GM12878 (cell line): ENCODE measurements around the gene STPG1. TPM values are rescaled to one million over a fixed set of nuclear protein-coding genes. Genes with fewer than 3 reads are reported as not detected.

ENCODE experiments used
- ASH2L ChIP-seq: fragments of 300-600, 200-600 bp; sonication (generic); IDR thresholded peaks from 2 replicates; pipeline ENCODE4 v1.6.1; 2017; ENCODE audit warnings: low read depth, mild to moderate bottlenecking, borderline replicate concordance
- DPF2 ChIP-seq: fragments of 450-650 bp; IDR thresholded peaks from 2 replicates; pipeline ENCODE4 v1.6.1; 2017; ENCODE audit warnings: mild to moderate bottlenecking
- NFIC ChIP-seq: IDR thresholded peaks from 2 replicates; pipeline ENCODE4 v1.6.1; 2012; ENCODE audit warnings: low read depth, mild to moderate bottlenecking, inconsistent platforms, low read length, moderate library complexity
- SP1 ChIP-seq: IDR thresholded peaks from one replicate; pipeline ENCODE4 v1.6.1; 2011; ENCODE audit warnings: low read depth, low read length
- SUZ12 ChIP-seq: fragments of 200-600 bp; sonication (generic); IDR thresholded peaks from one replicate; pipeline ENCODE4 v1.6.1; 2018; ENCODE audit warnings: antibody characterized with exemption, mild to moderate bottlenecking; ENCODE audit not compliant: unreplicated experiment
- TCF7 ChIP-seq: IDR thresholded peaks from 2 replicates; pipeline ENCODE4 v1.6.1; 2014; ENCODE audit warnings: antibody characterized with exemption, borderline replicate concordance
- WRNIP1 ChIP-seq: IDR thresholded peaks from 2 replicates; pipeline ENCODE4 v1.6.1; 2011; ENCODE audit warnings: low read depth, low read length, improper control_type of control experiment, borderline replicate concordance
- ZNF274 ChIP-seq: IDR thresholded peaks from one replicate; pipeline ENCODE4 v1.8.0; 2011; ENCODE audit not compliant: insufficient read length, insufficient read depth
- polyA plus RNA-seq, 11 experiments: library from polyadenylated mRNA; depleted of rRNA in 4 of 11; unstranded in 6 of 11; stranded (reverse) in 5 of 11; fragments of >200 nt; fragmentation: Nextera tagmentation in 4 of 11; fragmentation: Illumina TruSeq in 1 of 11; extraction: Ambion mirVana in 4 of 11; extraction: Trizol in 1 of 11; gene quantifications; 1 replicate in 1 of 11; 2 replicates in 10 of 11; pipeline versions ENCODE4 v1.2.1 to v1.2.3, GENCODE V29; 2011 to 2016; ENCODE audit warnings: inconsistent platforms in 2 of 11, missing spikeins in 2 of 11, low read depth in 1 of 11
- total RNA-seq, 4 experiments: library from RNA; depleted of rRNA in 3 of 4; stranded (reverse); fragments of >200 nt in 3 of 4; fragmentation: Illumina TruSeq in 1 of 4; extraction: Trizol in 1 of 4; gene quantifications; 2 replicates each; pipeline versions ENCODE4 v1.2.1 to v1.2.3, GENCODE V29; 2013 to 2021
- TF ChIP-seq, protein P1 (sequence below): fragments of 150-350 bp; IDR thresholded peaks from 2 replicates; pipeline ENCODE4 v1.6.1; 2016; ENCODE audit warnings: low read depth, low read length
- TF ChIP-seq, protein P2 (sequence below): fragments of 450-650 bp; conservative IDR thresholded peaks from 2 replicates; pipeline ENCODE4 v1.6.1; 2017; ENCODE audit warnings: mild to moderate bottlenecking, moderate library complexity
- TF ChIP-seq, protein P3 (sequence below): fragments of 450-650 bp; IDR thresholded peaks from 2 replicates; pipeline ENCODE4 v1.6.1; 2017; ENCODE audit warnings: borderline replicate concordance
- TF ChIP-seq, protein P4 (sequence below): fragments of 450-650 bp; IDR thresholded peaks from 2 replicates; pipeline ENCODE4 v1.6.1; 2014; ENCODE audit warnings: mild to moderate bottlenecking

STPG1 gene
- total and polyA plus RNA-seq, 10 of the 15 experiments (the other 5 are each of a cell fraction or from before 2014, with no cell fraction given) = 0.22 to 2.6 (median 0.73) TPM

DNA sequence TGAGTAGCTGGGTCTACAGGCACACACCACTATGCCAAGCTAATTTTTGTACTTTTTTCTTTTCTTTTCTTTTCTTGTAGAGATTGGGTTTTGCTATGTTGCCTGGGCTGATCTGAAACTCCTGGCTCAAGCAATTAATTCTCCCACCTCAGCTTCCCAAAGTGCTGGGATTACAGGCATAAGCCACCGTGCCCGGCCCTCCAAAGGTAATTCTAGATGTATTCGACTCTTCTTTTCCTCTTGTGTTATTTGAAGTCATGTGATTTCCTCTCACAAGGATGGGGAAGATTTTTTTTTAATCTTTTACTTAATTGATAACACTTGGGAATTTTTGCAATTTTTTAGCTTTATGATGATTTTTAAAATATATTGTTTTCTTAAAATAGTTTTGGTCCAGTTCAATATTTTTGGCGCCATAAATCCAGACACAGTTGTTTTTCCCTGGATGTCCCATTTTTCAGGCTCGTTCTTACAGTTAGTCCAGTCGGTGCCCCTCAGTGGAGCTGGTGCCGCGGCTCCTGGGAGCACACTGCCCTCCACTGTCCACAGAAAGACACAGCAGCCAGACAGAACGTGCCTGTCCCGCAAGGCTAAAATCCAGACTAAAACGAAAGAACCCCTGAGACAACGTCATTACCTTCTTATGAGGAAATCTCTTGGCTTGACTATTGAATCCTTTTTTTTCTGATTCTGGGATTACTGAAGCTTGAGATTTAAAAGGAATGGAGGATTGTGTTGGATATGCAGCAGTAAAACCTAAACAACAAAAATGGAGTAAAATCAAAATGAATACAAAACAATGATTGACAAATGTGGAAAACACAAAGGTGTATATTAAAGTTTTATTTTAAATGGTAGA, 22.4 kb downstream of the STPG1 start (continued):
- TF ChIP-seq, protein P1, sequence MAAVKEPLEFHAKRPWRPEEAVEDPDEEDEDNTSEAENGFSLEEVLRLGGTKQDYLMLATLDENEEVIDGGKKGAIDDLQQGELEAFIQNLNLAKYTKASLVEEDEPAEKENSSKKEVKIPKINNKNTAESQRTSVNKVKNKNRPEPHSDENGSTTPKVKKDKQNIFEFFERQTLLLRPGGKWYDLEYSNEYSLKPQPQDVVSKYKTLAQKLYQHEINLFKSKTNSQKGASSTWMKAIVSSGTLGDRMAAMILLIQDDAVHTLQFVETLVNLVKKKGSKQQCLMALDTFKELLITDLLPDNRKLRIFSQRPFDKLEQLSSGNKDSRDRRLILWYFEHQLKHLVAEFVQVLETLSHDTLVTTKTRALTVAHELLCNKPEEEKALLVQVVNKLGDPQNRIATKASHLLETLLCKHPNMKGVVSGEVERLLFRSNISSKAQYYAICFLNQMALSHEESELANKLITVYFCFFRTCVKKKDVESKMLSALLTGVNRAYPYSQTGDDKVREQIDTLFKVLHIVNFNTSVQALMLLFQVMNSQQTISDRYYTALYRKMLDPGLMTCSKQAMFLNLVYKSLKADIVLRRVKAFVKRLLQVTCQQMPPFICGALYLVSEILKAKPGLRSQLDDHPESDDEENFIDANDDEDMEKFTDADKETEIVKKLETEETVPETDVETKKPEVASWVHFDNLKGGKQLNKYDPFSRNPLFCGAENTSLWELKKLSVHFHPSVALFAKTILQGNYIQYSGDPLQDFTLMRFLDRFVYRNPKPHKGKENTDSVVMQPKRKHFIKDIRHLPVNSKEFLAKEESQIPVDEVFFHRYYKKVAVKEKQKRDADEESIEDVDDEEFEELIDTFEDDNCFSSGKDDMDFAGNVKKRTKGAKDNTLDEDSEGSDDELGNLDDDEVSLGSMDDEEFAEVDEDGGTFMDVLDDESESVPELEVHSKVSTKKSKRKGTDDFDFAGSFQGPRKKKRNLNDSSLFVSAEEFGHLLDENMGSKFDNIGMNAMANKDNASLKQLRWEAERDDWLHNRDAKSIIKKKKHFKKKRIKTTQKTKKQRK = no peak
- TF ChIP-seq, protein P2, sequence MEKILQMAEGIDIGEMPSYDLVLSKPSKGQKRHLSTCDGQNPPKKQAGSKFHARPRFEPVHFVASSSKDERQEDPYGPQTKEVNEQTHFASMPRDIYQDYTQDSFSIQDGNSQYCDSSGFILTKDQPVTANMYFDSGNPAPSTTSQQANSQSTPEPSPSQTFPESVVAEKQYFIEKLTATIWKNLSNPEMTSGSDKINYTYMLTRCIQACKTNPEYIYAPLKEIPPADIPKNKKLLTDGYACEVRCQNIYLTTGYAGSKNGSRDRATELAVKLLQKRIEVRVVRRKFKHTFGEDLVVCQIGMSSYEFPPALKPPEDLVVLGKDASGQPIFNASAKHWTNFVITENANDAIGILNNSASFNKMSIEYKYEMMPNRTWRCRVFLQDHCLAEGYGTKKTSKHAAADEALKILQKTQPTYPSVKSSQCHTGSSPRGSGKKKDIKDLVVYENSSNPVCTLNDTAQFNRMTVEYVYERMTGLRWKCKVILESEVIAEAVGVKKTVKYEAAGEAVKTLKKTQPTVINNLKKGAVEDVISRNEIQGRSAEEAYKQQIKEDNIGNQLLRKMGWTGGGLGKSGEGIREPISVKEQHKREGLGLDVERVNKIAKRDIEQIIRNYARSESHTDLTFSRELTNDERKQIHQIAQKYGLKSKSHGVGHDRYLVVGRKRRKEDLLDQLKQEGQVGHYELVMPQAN = no peak
- TF ChIP-seq SUZ12 (no peak), TCF7 (no peak), SP1 (no peak), ZNF274 (no peak), NFIC (no peak), DPF2 (no peak), ASH2L (no peak), WRNIP1 (no peak)
- TF ChIP-seq, protein P3, sequence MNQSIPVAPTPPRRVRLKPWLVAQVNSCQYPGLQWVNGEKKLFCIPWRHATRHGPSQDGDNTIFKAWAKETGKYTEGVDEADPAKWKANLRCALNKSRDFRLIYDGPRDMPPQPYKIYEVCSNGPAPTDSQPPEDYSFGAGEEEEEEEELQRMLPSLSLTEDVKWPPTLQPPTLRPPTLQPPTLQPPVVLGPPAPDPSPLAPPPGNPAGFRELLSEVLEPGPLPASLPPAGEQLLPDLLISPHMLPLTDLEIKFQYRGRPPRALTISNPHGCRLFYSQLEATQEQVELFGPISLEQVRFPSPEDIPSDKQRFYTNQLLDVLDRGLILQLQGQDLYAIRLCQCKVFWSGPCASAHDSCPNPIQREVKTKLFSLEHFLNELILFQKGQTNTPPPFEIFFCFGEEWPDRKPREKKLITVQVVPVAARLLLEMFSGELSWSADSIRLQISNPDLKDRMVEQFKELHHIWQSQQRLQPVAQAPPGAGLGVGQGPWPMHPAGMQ = no peak
- TF ChIP-seq, protein P4, sequence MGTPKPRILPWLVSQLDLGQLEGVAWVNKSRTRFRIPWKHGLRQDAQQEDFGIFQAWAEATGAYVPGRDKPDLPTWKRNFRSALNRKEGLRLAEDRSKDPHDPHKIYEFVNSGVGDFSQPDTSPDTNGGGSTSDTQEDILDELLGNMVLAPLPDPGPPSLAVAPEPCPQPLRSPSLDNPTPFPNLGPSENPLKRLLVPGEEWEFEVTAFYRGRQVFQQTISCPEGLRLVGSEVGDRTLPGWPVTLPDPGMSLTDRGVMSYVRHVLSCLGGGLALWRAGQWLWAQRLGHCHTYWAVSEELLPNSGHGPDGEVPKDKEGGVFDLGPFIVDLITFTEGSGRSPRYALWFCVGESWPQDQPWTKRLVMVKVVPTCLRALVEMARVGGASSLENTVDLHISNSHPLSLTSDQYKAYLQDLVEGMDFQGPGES = no peak
